HG03558 (cell line): ENCODE measurements around the gene STK31.
"Not testable (repeated sequence)": the region's sequence is repeated elsewhere in the genome, so short reads cannot be mapped to it uniquely, and the experiment has no call there.

Experiments used
- ATAC-seq: cut with Tn5 transposase; IDR thresholded peaks from one replicate; pipeline ENCODE4 v1.9.1; 2021; ENCODE audit warnings: moderate number of reproducible peaks; ENCODE audit not compliant: unreplicated experiment; ENCODE audit errors: extremely low read depth

STK31 gene

DNA sequence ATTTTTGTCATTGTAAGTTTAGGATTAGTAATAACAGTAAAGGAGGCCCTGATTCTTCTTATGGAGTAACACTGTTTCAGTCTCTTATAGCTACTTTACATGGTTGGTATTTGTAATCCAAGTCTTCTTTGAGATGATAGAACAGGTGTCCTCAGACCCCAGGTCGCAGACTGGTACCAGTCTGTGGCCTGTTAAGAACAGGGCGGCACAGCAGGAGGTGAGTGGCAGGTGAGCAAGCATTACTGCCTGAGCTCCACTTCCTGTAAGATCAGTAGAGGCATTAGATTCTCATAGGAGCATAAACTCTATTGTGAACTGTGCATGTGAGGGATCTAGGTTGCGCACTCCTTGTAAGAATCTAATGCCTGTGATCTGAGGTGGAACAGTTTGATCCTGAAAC, 77.3 kb downstream of the STK31 start:
- ATAC-seq = no peak

DNA sequence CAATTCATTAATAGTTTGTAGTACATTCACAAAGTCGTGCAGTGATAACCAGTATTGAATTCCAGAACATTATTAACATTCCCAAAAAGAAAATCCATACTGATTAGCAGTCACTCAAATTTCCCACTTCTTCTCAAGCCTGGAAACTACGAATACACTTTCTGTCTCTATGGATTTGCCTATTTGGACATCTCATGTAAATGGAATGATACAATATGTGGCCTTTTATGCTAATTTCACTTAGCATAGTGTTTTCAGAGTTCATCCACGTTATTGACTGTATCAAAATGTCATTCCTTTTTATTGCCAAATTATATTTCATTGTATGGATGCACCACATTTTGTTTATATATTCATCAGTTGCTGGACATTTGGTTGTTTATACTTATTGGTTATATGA, 78.8 kb downstream of the STK31 start:
- no peak for ATAC-seq

DNA sequence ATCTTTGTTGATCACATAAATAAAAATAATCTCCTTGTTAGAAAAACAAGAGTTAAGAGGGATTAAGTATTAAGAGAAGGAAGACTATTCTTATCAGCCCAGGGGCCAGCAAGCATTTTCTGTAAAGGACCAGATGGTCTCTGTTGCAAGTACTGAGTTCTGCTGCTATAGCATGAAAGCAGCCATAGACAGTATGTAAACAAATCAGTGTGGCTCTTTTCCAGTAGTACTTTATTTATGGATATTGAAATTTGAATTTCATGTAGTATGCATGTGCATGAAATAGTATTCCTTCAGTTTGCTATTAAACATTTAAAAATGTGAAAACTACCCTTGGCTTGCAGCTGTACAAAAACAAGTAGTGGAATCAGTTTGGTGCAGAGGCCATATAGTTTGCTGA, 81.7 kb downstream of the STK31 start:
- ATAC-seq = no peak

DNA sequence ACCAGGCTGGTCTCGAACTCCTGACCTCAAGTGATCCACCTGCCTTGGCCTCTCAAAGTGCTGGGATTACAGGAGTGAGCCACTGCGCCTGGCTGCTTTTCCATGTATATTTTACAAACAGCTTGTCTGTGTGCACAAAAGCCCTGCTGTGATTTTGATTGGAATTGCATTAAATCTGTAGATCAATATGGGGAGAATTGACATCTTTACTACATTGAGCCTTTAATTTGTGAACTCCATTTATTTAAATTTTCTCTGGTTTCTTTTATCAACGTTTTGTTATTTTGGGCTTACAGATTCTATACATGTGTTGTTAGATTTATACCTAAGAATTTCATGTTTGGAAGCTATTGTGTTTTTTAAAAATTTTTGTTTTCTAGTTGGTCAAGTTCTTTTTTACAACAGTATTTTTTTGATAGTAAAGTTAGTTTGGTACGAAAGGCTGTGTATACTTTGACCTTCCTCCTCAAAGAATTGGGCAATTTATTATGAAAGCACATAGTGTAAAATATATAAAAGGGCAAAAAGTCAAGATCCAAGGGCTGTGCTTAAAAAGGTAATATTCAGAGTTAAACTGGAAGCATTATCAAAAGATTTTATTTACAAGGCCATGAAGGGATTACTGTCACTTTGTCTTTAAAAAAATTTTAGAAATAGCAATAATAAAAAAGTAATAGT, 92.8 kb downstream of the STK31 start:
- no peak for ATAC-seq

DNA sequence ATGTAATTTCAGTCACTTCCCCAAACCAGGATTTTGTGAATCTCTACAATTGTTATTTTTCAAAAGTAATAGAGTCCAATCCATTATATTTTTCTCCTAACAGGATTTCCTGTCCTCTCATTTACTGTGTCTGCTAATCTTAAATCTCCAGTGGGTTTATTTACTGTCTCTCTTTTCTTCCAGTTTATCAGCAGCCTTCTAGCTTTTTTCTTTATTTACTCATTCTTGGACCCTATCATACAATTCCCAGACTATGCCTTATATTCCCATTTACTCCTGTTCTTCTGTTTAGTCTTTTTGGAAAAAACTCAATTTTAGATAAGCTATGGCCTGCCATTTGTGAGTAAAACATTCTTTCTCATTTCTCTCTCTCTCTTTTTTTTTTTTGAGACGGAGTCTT, 94.7 kb downstream of the STK31 start:
- ATAC-seq = no peak

DNA sequence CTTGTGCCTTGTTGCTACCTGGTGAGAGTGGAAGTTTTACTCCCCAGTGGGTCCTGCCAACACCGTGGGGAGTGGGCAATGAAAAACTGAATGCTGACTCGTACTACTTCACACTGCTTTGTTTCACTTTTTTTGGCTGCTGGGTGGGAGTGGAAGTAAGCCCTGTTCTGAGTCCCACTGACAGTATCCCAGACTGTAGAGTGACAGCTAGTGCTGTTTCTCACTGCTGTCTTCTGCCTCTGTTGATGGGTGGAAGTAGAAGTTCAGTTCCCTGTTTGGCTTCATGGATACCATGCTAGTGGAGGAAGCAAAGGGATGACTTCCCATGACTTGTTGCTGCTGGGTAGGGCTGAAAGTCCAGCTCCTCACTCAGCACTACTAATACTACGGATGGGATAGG, 98.4 kb downstream of the STK31 start:
- no peak for ATAC-seq

DNA sequence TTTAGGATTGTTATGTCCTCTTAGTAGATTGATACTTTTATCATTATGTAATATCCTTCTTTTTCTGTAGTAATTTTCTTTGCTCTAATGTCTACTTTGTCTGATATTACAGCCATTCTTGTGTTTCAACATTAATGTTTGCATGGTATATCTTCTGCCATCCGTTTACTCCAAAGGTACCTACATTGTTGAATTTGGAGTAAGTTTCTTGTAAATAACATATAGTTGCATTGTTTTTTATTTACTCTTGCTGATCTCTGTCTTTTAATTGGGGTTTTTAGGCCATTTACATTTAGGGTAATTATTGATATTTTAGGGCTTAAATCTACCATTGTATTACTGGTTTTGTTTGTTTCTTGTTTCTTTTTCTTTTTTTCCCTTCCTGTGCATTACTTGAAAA, 100.1 kb downstream of the STK31 start:
- no peak for ATAC-seq

DNA sequence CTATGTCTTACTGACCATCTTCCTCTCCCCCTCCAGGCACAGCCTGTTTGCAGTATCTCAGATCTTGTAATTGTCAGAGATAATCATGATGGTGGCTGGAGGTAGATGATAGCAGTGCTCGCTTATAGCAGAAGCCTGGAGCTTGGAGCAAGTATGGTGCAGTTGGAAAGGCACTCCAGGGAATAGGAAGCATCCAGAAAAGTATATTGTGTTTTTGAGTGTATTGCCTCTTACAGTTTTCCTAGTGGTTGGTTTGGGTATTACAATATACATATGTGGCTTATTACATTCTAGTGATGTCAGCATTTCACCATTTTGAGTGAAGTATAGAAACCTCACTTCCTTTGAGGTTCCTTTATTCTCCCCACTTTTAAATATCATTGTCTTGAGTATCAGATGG, 101.5 kb downstream of the STK31 start:
- ATAC-seq = no peak

DNA sequence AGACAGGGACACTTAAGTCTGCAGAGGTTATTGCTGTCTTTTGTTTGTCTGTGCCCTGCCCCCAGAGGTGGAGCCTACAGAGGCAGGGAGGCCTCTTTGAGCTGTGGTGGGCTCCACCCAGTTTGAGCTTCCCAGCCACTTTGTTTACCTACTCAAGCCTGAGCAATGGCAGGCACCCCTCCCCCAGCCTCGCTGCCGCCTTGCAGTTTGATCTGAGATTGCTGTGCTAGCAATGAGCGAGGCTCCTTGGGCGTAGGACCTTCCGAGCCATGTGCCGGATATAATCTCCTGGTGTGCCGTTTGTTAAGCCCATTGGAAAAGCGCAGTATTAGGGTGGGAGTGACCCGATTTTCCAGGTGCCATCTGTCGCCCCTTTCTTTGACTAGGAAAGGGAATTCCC, 118.1 kb downstream of the STK31 start:
- not testable (repeated sequence) for ATAC-seq

DNA sequence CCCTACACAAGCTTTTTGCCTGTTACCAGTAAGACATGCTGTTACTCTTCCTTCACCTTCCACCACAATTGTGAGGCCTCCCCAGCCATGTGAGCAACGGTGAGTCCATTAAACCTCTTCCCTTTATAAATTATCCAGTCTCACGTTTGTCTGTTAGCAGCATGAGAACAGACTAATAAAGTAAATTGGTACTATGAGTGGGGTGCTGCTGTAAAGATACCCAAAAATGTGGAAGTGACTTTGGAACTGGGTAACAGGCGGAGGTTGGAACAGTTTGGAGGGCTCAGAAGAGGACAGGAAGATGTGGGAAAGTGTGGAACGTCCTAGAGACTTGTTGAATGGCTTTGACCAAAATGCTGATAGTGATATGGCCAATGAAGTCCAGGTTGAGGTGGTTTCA, 122.7 kb downstream of the STK31 start:
- ATAC-seq = not testable (repeated sequence)

DNA sequence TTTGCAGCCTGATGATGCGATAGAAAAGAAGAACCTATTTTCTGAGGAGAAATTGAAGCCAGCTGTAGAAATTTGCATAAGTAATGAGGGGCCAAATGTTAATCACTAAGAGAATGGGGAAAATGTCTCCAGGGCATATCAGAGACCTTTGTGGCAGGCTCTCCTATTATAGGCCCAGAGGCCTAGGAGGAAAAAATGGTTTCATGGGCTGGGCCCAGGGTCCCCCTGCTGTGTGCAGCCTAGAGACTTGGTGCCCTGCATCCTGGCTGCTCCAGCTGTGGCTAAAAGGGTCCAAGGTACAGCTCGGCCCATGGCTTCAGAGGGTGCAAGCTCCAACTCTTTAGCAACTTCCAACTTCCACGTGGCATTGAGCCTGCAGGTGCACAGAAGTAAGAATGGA, 123.4 kb downstream of the STK31 start:
- no peak for ATAC-seq

DNA sequence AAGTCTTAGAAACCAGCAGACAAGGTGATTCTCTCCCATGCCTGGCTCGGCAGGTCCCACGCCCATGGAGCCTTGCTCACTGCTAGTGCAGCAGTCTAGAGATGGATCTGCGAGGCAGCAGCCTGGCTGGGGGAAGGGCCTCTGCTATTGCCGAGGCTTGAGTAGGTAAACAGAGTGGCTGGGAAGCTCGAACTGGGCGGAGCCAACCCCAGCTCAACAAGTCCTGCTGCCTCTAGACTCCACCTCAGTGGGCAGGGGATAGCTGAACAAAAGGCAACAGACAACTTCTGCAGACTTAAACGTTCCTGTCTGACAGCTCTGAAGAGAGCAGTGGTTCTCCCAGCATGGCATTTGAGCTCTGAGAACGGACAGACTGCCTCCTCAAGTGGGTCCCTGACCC, 134.8 kb downstream of the STK31 start:
- not testable (repeated sequence) for ATAC-seq

DNA sequence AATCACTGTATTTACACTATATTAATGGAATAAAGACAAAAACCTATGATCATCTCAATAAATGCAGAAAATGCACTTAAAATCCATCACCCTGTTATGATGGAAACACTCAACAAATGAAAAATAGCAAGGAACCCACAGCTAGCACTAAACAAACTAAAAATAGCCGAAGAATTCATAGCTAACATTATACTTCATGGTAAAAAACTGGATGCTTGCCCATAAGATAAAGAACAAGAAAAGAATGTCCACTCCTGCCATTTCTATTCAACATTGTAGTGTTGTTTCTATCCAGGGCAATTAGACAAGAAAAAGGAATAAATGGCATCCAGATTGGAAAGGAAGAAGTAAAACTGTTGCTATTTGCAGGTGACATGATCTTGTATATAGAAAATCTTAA, 142.1 kb downstream of the STK31 start:
- no peak for ATAC-seq

DNA sequence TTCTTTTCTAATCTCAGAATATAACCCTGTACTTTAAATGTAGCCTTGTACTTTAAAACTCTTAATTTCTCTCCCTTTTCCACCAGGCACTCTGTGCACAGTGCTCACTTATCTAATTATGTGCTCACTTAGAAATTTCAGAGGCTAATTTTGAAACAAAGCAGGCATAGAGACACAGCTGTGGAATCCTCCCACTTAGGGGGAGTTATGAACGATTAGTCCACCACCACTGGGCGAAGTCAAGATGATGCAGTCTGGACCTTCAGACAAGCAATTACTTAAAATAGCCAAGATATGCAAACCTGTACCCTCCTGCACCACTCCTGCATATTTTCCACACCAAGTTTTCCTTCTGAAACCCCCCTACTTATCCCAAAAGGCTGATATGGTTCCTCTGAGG, 143.0 kb downstream of the STK31 start:
- ATAC-seq = no peak

DNA sequence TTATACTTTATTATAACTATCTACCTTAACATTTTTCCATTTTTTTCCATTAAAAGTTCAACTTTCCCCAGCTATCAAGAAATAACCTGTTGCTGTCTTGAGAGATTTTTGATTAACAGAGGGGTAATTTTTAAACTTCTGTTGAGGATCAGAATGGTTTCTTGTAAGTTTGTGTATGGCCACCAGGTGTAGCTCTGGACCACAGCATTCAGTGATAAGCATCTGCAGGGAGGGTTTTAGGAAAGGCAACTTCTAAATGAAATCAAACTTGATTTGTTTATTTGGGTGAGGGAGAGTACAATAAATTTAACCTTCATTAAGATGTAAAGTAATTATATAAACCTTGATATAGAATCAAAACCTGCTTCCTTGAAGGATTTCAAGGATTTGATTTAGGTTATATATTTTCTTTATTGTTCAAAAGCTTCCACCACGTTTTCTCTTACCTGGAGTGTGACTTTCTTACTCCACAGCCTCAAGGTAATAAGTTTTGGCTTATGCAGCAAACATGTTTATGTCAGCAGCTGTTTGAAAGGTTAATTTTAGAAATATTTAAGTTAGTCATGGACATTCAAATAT, 153.3 kb downstream of the STK31 start:
- ATAC-seq = no peak

DNA sequence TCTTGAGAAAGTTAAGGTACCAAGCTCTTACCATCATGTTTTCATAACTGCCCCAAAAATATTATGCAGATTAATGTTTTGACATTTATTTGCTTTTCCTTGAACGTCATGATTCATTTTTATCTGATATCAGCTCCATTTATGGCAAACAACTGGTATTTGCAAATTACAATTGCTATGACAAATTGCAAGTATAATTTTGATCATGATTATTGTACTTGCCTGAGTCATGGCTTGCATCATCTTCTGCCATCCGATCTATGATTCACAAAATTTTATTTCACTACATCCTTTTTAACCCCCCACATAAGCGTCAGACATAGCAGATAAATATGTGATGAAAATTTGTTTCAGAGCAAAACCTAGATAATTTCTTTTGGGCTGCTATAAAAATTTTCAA, 155.0 kb downstream of the STK31 start:
- ATAC-seq = no peak

DNA sequence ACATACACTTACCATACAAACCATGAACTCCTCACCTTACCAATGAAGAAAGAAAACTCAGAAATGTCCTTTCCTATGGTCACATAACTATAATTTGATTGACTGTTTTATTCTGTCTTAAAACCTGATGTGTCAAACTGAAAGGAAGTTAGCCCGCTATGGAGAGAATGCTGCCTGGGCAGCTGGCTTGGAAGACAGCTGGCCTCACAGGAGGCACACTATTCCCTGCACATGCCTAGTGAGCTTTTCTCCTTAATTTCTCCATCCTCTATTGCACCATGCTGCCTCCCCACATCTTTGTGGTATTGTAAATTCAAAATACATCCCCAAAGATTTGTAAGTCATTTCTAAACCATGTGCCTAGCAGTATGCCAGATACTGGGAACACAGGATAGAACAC, 163.3 kb downstream of the STK31 start:
- ATAC-seq = no peak

DNA sequence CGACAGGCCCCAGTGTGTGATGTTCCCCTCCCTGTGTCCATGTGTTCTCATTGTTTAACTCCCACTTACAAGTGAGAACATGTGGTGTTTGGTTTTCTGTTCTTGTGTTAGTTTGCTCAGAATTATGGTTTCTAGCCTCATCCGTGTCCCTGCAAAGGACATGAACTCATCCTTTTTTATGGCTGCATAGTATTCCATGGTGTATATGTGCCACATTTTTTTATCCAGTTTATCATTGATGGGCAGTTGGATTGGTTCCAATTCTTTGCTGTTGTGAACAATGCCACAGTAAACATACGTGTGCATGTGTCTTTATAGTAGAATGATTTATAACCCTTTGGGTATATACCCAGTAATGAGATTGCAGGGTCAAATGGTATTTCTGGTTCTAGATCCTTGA, 166.5 kb downstream of the STK31 start:
- ATAC-seq = not testable (repeated sequence)
